ENCODE data around the gene KCTD10. TPM values are rescaled to one million over a fixed set of nuclear protein-coding genes. Genes with fewer than 3 reads are reported as not detected.
"Not testable (repeated sequence)": the region's sequence is repeated elsewhere in the genome, so short reads cannot be mapped to it uniquely, and the experiment has no call there.

Gene KCTD10
- polyA plus RNA-seq, 1 donor: 27.6 TPM

DNA sequence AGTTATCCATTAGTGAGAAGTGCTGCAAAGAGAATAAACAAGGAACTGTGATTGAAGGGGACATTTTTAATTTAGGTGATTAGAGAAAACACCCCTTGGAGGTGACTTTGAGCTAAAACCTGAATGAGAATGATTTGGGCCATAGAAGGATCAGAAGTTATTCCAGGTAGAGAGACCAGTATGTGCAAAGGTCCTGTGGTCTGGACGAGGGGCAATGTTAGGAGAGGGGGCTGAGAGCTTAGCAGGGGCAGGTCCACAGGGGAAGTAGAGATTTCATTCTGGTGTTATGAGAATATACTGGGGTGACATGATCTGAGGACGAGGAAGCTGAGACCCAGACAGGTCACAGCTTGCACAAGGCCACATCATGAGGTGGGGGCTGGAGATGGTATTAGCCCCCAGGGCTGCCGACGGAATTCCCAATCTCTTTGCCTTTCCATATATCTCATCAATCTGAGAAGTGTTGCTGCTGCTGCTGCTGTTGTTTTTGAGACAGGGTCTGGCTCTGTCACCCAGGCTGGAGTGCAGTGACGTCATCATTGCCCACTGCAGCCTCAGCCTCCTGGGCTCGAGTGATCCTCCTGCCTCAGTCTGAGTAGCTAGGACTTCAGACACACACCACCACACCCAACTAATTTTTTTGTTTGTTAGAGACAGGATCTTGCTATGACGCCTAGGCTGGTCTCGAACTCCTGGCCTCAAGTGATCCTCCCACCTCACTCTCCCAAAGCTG, 55.6 kb downstream of the KCTD10 start:
- DNase-seq (ENCODE audit: low read depth): no peak

DNA sequence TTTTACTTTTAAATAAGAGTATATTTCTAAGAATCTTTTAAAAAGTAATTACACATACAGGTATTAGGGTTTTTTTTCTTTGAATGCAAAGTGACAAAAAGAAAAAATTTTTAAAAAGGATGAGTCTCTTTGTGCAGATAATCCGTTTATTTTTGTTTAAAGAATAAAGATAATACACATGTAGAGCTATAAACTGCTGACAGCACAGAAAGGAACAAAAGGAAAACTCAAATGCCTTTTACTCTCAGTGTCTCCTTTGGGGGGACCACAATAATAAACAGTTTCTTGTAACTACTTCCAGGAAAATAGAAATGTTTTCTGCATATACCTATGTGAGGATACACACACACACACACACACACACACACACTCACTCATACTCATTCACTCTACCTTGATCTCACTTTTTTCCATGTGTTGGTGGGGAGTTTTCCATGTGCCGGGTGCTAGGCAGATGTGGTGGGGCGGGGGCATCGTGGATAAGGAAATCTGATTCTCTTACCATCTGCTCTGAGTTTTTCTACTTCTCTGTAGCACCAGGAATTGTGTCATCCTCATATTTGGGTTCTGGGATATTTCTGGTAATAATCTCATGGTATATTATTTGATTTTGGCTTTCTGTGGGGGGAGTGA, 58.1 kb downstream of the KCTD10 start:
- DNase-seq (ENCODE audit: low read depth): no peak

- DNase-seq (ENCODE audit: low read depth): not testable (repeated sequence)
Observed at GRCh38 chr12:109406147-109406546, 71.0 kb downstream of the KCTD10 start.

- DNase-seq (ENCODE audit: low read depth): not testable (repeated sequence)
Observed at GRCh38 chr12:109404841-109405240, 72.3 kb downstream of the KCTD10 start.

Other genes starting within 250 kb of the KCTD10 start
- 0.15 TPM for gene FOXN4, start 168.0 kb downstream of the KCTD10 start, polyA plus RNA-seq (ENCODE audit: insufficient read length)
- gene MYO1H, start 129.4 kb downstream of the KCTD10 start, polyA plus RNA-seq (ENCODE audit: insufficient read length): 0.33 TPM
- gene UBE3B, start 334 bp upstream of the KCTD10 start, polyA plus RNA-seq (ENCODE audit: insufficient read length): 22.3 TPM
- gene MMAB, start 96.2 kb upstream of the KCTD10 start, polyA plus RNA-seq (ENCODE audit: insufficient read length): 24.7 TPM
- 15.6 TPM for gene MVK, start 96.5 kb upstream of the KCTD10 start, polyA plus RNA-seq (ENCODE audit: insufficient read length)
- gene FAM222A, start 236.5 kb upstream of the KCTD10 start, polyA plus RNA-seq (ENCODE audit: insufficient read length): 9.8 TPM

Measured in forelimb muscle (tissue), 1 donor.